GM19351 (cell line): ENCODE data around the gene RNF133.
"Not testable (repeated sequence)": the region's sequence is repeated elsewhere in the genome, so short reads cannot be mapped to it uniquely, and the experiment has no call there.

Experiments used
- ATAC-seq: cut with Tn5 transposase; IDR thresholded peaks from one replicate; pipeline ENCODE4 v1.9.1; 2021; ENCODE audit warnings: mild to moderate bottlenecking, moderate library complexity; ENCODE audit not compliant: unreplicated experiment

The RNF133 gene

GRCh38 chr7:122689346-122690109 lies 9.4 kb downstream of the RNF133 start:
- ATAC-seq: no peak

GRCh38 chr7:122688400-122688998 lies 10.4 kb downstream of the RNF133 start:
- no peak for ATAC-seq

- ATAC-seq: no peak
Observed at GRCh38 chr7:122686360-122686878, 12.5 kb downstream of the RNF133 start.

GRCh38 chr7:122684504-122684903 lies 14.4 kb downstream of the RNF133 start:
- ATAC-seq: no peak

GRCh38 chr7:122682815-122683550 lies 15.9 kb downstream of the RNF133 start:
- ATAC-seq: no peak

- not testable (repeated sequence) for ATAC-seq
Observed at GRCh38 chr7:122681186-122681585, 17.7 kb downstream of the RNF133 start.

DNA sequence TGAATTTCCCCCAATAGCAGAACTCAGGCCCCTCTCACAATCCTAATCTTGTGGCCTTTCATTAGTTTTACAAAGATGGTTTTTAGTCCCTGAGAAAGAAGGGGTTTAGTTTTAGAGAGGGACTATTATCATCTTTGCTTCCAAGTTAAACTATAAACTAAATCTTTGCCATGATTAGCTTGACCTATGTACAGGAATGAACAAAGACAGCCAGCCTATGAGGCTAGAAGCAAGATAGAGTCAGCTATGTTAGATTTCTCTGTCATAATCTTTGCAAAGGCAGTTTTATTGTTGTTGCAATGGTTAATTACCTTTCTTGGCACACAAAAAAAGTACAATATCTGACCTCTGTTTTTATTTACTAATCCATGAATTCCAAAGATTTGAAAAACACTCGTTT lies 19.1 kb downstream of the RNF133 start:
- ATAC-seq: no peak

- ATAC-seq: not testable (repeated sequence)
Observed at GRCh38 chr7:122679269-122679709, 19.6 kb downstream of the RNF133 start.

DNA sequence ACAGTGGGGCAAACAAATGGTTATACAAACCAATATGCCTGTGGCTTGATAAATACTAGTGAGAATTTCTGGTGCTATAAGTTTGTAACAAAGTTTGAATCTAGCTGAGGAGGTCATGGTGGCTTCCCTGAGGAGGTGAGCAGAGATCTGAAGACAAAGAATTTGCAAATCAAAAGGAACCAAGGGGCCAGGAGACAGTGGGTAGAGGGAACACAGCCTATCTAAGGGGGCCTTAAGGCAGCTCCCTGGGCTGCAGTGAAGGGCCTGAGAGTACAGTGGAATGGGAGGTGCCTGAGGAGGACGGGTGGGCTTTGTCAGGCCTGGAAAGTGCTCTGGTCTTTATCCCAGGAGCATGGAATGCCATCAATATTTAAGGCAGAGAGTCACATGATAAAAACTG lies 21.8 kb downstream of the RNF133 start:
- no peak for ATAC-seq

DNA sequence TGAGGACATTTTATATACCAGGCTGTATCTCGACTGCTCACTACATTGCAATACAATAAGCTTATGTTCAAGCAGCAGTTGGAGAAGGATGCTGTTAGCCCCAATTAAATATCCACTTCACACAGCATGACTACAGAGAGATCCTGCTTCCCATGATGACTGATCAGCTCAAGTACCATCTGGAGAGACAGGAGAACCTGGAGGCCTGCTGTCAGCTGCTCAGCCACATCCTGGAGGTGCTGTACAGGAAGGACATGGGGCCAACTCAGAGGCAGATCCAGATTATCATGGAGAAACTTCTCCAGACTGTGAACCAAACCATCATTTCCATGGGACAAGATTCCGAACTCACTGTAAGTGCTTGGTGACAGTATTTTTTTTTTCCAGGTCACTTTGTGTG lies 22.5 kb downstream of the RNF133 start:
- ATAC-seq: no peak

DNA sequence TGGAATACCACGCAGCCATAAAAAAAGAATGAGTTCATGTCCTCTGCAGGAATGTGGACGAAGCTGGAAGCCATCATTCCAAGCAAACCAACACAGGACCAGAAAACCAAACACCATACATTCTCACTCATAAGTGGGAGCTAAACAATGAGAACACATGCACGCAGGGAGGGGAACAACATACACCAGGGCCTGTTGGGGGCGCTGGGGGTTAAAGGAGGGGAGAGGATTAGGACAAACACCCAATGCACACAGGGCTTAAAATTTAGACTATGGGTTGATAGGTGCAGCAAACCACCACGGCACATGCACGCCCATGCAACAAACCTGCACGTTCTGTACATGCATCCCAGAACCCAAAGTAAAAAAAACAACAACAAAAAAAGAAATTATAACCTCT lies 23.3 kb downstream of the RNF133 start:
- no peak for ATAC-seq

DNA sequence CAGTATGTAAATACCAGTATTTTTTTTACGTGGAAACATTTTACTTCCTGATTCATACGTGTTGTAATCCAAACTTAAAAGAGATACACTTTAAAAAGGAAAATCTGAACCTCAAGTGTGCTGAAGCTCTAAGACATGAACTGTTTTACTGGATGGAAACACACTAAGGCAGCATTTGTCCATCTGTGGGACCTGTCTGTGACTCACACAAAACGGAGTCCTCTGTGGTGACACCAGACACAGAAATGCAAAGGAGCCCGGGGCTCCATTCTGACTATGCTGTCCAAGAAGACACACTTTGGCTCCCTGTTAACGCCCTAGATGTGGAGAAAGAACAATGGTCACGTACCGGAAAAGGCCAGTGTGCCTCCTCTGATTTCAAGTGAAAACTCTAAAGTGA lies 23.9 kb downstream of the RNF133 start:
- ATAC-seq: no peak

GRCh38 chr7:122674502-122674901 lies 24.4 kb downstream of the RNF133 start:
- no peak for ATAC-seq

DNA sequence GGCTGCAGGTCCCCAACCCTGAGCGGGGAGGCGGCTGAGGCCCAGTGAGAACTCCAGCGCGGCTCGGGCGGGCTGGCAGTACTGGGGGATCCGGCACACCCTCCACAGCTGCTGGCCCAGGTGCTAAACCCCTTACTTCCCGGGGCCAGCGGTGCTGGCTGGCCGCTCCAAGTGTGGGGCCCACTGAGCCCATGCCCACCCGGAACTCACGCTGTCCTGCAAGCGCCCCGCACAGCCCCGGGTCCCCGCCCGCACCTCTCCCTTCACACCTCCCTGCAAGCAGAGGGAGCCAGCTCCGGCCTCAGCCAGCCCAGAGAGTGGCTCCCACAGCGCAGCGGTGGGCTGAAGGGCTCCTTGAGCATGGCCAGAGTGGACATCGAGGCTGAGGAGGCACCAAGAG lies 25.0 kb downstream of the RNF133 start:
- no peak for ATAC-seq

DNA sequence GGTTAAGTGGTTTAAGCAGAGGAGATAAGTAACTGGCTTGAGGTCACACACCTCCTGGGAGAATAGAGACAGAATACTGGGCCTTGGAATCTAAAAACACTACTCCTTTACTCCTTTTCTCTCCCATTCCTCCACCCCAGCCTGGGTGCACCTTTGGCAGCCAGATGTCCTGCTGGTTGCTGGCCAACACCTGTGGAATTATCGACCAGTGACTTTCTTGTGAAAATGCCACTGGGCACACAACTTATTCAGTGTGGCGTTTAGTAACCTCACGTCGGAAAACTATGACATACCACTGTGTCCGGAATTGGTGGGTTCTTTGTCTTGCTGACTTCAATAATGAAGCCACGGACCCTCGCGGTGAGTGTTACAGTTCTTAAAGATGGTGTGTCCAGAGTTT lies 26.4 kb downstream of the RNF133 start:
- ATAC-seq: no peak

GRCh38 chr7:122663733-122664132 lies 35.2 kb downstream of the RNF133 start:
- no peak for ATAC-seq

DNA sequence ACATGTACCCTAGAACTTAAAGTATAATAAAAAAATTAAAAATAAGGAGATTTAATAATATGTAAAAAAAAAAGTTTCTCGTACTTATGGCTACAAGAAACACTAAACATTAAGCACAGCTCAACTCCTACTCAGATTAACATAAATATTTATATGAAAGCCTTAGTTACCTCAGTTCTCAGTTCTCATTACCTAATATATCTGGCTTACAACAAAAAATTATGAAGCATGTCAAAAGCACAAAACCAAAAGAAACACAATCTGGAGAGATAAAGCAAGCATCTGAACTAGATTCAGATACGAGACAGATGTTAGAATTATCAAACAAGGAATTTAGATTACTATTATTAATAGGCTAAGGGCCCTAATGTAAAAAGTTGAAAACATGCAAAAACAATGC lies 40.1 kb downstream of the RNF133 start:
- ATAC-seq: no peak

GRCh38 chr7:122653685-122654084 lies 45.2 kb downstream of the RNF133 start:
- no peak for ATAC-seq

DNA sequence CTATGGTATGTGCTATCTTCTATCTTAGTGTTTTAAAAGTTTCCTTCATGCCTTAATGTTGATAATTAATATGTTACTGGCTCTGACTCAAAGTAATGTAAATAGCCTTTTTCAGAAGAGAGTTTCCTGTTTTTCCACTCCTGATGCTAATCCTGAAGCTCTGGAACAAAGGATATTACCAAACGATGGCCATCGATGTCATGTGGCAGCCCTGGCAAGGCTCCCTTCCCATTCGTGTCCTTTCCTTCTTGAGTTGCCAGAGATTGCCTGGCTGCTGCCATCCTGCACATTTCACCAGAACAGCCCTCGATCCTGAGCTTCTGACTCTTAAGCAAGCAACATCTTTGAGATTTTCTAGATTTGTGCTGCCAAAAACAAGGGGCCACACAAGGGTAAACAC lies 46.0 kb downstream of the RNF133 start:
- no peak for ATAC-seq

GRCh38 chr7:122651451-122651850 lies 47.5 kb downstream of the RNF133 start:
- no peak for ATAC-seq
